ENCODE results near the gene KIF26A. TPM values are rescaled to one million over a fixed set of nuclear protein-coding genes. Genes with fewer than 3 reads are reported as not detected.

The KIF26A gene
- polyA plus RNA-seq, 1 of the 3 experiments (the other 2 are of a cell fraction) = 1.7 TPM

GRCh38 chr14:104205781-104206180, 67.4 kb downstream of the KIF26A start:
- H3K9me3 ChIP-seq = no peaks in the 10 kb centered on the region
- H3K36me3 ChIP-seq (replicated peaks in 1 of 2; ENCODE audit: control insufficient read depth in 1 of 2, insufficient read depth in 2 of 2, low read length in 1 of 2) = no peaks in the 10 kb centered on the region
- CTCF ChIA-PET = interaction anchor here (0.8 to 3.7 kb wide), 6 partner anchors 18 to 434 kb away, joined by 3 to 15 read pairs (median 4); no protein-coding TSS in a partner anchor
- peaks cover 0 to 53% of the 10 kb centered on the region in 2 experiments; a peak in 2 of 4 replicates for H3K4me1 ChIP-seq (ENCODE audit: control insufficient read depth in 1 of 2, insufficient read depth in 2 of 2, low read depth in 1 of 2, low read length in 1 of 2)
- POLR2A ChIA-PET = interaction anchor here (1.2 kb wide), 1 partner anchor 11 kb away, joined by 3 read pairs; no protein-coding TSS in a partner anchor
- H3K4me3 ChIP-seq (ENCODE audit: low read depth in 2 of 2, low read length in 1 of 2) = no peak overlapping the region
- no peak overlapping the region for H3K4me2 ChIP-seq
- no peaks in the 10 kb centered on the region for H3K27me3 ChIP-seq (ENCODE audit: insufficient read depth)
- no peaks in the 10 kb centered on the region for H3F3A ChIP-seq (replicated peaks; ENCODE audit: insufficient read depth)
- H4K20me1 ChIP-seq (ENCODE audit: insufficient read depth) = no peaks in the 10 kb centered on the region
- H3K9ac ChIP-seq = no peak overlapping the region
- TF ChIP-seq USF2 (IDR thresholded peaks at IDR 0.05; ENCODE audit: borderline replicate concordance, low read depth, low read length) (no peak), SIN3A (IDR thresholded peaks at IDR 0.05; ENCODE audit: borderline replicate concordance, low read depth, low read length) (no peak), CHD2 (IDR thresholded peaks at IDR 0.05; ENCODE audit: low read length, partially characterized antibody) (no peak), ELF1 (IDR thresholded peaks at IDR 0.05) (no peak), MXI1 (IDR thresholded peaks at IDR 0.05; ENCODE audit: low read depth, low read length) (no peak), NRF1 (IDR thresholded peaks at IDR 0.05; ENCODE audit: low read depth, low read length) (no peak), NFIC (IDR thresholded peaks at IDR 0.05; ENCODE audit: borderline replicate concordance) (no peak), TCF12 (IDR thresholded peaks at IDR 0.05) (no peak), MEF2A (IDR thresholded peaks at IDR 0.05; ENCODE audit: borderline replicate concordance, low read depth) (no peak), EZH2phosphoT487 (IDR thresholded peaks at IDR 0.05; ENCODE audit: borderline replicate concordance, low read depth) (no peak), TEAD4 (IDR thresholded peaks at IDR 0.05; ENCODE audit: borderline replicate concordance, insufficient read depth) (no peak), USF1 (IDR thresholded peaks at IDR 0.05; ENCODE audit: borderline replicate concordance, low read depth) (no peak)
- no peaks in the 10 kb centered on the region for H3K9me2 ChIP-seq
- H3K27ac ChIP-seq (ENCODE audit: low read depth in 2 of 2, low read length in 1 of 2) = peak overlapping the region in 1 of 2 experiments; percentile 85; a peak in 2 of 4 replicates
- WGBS (ENCODE audit: low lambda C conversion rate) = 35% methylated on average over 4 of the region's 6 CpGs
- H2AFZ ChIP-seq (ENCODE audit: low read depth) = no peak overlapping the region
- no peak for DNase-seq
- H3K79me2 ChIP-seq (ENCODE audit: insufficient read depth) = no peaks in the 10 kb centered on the region

- Histone ChIP-seq H3K79me2 (ENCODE audit: insufficient read depth) (no peaks in the 10 kb centered on the region), H3K27ac (ENCODE audit: low read depth in 2 of 2, low read length in 1 of 2) (peak overlapping the region in 1 of 2 experiments; percentile 85; a peak in 2 of 4 replicates), H3K4me1 (ENCODE audit: control insufficient read depth in 1 of 2, insufficient read depth in 2 of 2, low read depth in 1 of 2, low read length in 1 of 2) (peaks cover 0 to 54% of the 10 kb centered on the region in 2 experiments; a peak in 2 of 4 replicates), H3K36me3 (replicated peaks in 1 of 2; ENCODE audit: control insufficient read depth in 1 of 2, insufficient read depth in 2 of 2, low read length in 1 of 2) (no peaks in the 10 kb centered on the region), H3F3A (replicated peaks; ENCODE audit: insufficient read depth) (no peaks in the 10 kb centered on the region), H3K27me3 (ENCODE audit: insufficient read depth) (no peaks in the 10 kb centered on the region), H3K9me2 (no peaks in the 10 kb centered on the region), H3K9me3 (no peaks in the 10 kb centered on the region), H3K4me2 (no peak overlapping the region), H2AFZ (ENCODE audit: low read depth) (no peak overlapping the region), H3K4me3 (ENCODE audit: low read depth in 2 of 2, low read length in 1 of 2) (no peak overlapping the region), H3K9ac (no peak overlapping the region), H4K20me1 (ENCODE audit: insufficient read depth) (no peaks in the 10 kb centered on the region)
- WGBS (ENCODE audit: low lambda C conversion rate) = 20% methylated on average over 1 of the region's 15 CpGs
- ChIA-PET CTCF (interaction anchor here (0.8 to 3.7 kb wide), 4 partner anchors 17 to 434 kb away, joined by 3 to 15 read pairs (median 4); no protein-coding TSS in a partner anchor), POLR2A (interaction anchor here (0.6 to 1.2 kb wide), 3 partner anchors 11 to 88 kb away, joined by 3 to 4 read pairs (median 3); no protein-coding TSS in a partner anchor)
- 0 out of 2 replicates have a peak, but pooled peaks have one; percentile 5 for TF ChIP-seq RCOR1 (IDR thresholded peaks at IDR 0.05; ENCODE audit: low read length)
- no peak for TF ChIP-seq TEAD4 (IDR thresholded peaks at IDR 0.05; ENCODE audit: borderline replicate concordance, insufficient read depth)
- 0 out of 2 replicates have a peak, but pooled peaks have one; percentile 32 for TF ChIP-seq MXI1 (IDR thresholded peaks at IDR 0.05; ENCODE audit: low read depth, low read length)
- TF ChIP-seq RAD21 (IDR thresholded peaks at IDR 0.05; ENCODE audit: low read length) = 0 out of 2 replicates have a peak, but pooled peaks have one; percentile 15
- no peak for TF ChIP-seq ZBTB33 (IDR thresholded peaks at IDR 0.05; ENCODE audit: borderline replicate concordance, low read depth)
- no peak for TF ChIP-seq SIN3A (IDR thresholded peaks at IDR 0.05; ENCODE audit: borderline replicate concordance, low read depth, low read length)
- peak; percentile 71 for DNase-seq
These were observed 68.0 kb downstream of the KIF26A start for GRCh38 chr14:104206281-104206904.

All from SK-N-SH (cell line).